PC-9 (cell line): ENCODE measurements around the gene ZDHHC18.

Experiments used
- EZH2 ChIP-seq: fragments of 200-600 bp; sonication (generic); IDR thresholded peaks from 2 replicates; pipeline ENCODE4 v1.8.0; 2017; ENCODE audit warnings: antibody characterized with exemption, low read depth
- TF ChIP-seq, protein P1 (sequence below): fragments of 200-600 bp; sonication (generic); conservative IDR thresholded peaks from 2 replicates; pipeline ENCODE4 v1.6.1; 2017; ENCODE audit warnings: mixed run types, antibody characterized with exemption, mild to moderate bottlenecking, moderate library complexity

- TF ChIP-seq, protein P1, sequence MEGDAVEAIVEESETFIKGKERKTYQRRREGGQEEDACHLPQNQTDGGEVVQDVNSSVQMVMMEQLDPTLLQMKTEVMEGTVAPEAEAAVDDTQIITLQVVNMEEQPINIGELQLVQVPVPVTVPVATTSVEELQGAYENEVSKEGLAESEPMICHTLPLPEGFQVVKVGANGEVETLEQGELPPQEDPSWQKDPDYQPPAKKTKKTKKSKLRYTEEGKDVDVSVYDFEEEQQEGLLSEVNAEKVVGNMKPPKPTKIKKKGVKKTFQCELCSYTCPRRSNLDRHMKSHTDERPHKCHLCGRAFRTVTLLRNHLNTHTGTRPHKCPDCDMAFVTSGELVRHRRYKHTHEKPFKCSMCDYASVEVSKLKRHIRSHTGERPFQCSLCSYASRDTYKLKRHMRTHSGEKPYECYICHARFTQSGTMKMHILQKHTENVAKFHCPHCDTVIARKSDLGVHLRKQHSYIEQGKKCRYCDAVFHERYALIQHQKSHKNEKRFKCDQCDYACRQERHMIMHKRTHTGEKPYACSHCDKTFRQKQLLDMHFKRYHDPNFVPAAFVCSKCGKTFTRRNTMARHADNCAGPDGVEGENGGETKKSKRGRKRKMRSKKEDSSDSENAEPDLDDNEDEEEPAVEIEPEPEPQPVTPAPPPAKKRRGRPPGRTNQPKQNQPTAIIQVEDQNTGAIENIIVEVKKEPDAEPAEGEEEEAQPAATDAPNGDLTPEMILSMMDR = no peak
- TF ChIP-seq EZH2 = no peak
Observed at GRCh38 chr1:26844424-26845196, 18.1 kb downstream of the ZDHHC18 start.
